Mucosa of descending colon (tissue), 3 donors: ENCODE results near the gene SREBF2. TPM values are rescaled to one million over a fixed set of nuclear protein-coding genes. Genes with fewer than 3 reads are reported as not detected.

ENCODE experiments used
- ATAC-seq: fragments of 200-7000 bp; cut with Tn5 transposase; one replicate; pipeline ENCODE4 v1.9.1; 2020; ENCODE audit warnings: mild to moderate bottlenecking, moderate library complexity
- DNase-seq, 3 donors: peaks; one replicate each; pipeline ENCODE4 v3.0.0-alpha.2; 2020
- H3K36me3 ChIP-seq: fragments of 200-600 bp; one replicate; pipeline ENCODE4 v1.8.0; 2021; ENCODE audit warnings: low read depth, mild to moderate bottlenecking
- H3K4me1 ChIP-seq: fragments of 200-600 bp; one replicate; pipeline ENCODE4 v1.8.0; 2021; ENCODE audit warnings: low read depth, mild to moderate bottlenecking
- H3K4me3 ChIP-seq: fragments of 200-600 bp; one replicate; pipeline ENCODE4 v1.8.0; 2021; ENCODE audit warnings: mild to moderate bottlenecking
- H3K9me3 ChIP-seq: fragments of 200-600 bp; one replicate; pipeline ENCODE4 v1.8.0; 2021; ENCODE audit warnings: mild to moderate bottlenecking
- intact Hi-C, 2 donors: fragments of 100-400 bp; cut with DNase I in 1 of 2; cut with micrococcal nuclease in 1 of 2; formaldehyde crosslinking; loops; one replicate each; pipeline versions ENCODE4 v1.11.0 to v1.11.1; 2022; cut with DNase I, micrococcal nuclease
- total RNA-seq, 3 donors: library from RNA; stranded (reverse); fragmentation: NEBNext Ultra II Directional in 2 of 3; extraction: Animal tissue kit (Norgen Biotek cat#: 25700) in 2 of 3; gene quantifications; one replicate each; pipeline versions ENCODE4 v1.2.1 to v1.2.4, GENCODE V29; 2021 to 2023
- TF ChIP-seq, protein P1 (sequence below): fragments of 200-600 bp; IDR thresholded peaks from one replicate; pipeline ENCODE4 v1.8.0; 2022; ENCODE audit warnings: antibody characterized with exemption, mild to moderate bottlenecking
- donor health status: DM: no; HTN: no; CAD: no; lungs with moderate emphysema.
- donor health status: DM: no; HTN: no; CAD: no.
- donor health status: DM: no; HTN: yes; CAD: no.

SREBF2 gene
- total RNA-seq, 3 donors from 2014 or later: 139 to 254 (median 169) TPM

DNA sequence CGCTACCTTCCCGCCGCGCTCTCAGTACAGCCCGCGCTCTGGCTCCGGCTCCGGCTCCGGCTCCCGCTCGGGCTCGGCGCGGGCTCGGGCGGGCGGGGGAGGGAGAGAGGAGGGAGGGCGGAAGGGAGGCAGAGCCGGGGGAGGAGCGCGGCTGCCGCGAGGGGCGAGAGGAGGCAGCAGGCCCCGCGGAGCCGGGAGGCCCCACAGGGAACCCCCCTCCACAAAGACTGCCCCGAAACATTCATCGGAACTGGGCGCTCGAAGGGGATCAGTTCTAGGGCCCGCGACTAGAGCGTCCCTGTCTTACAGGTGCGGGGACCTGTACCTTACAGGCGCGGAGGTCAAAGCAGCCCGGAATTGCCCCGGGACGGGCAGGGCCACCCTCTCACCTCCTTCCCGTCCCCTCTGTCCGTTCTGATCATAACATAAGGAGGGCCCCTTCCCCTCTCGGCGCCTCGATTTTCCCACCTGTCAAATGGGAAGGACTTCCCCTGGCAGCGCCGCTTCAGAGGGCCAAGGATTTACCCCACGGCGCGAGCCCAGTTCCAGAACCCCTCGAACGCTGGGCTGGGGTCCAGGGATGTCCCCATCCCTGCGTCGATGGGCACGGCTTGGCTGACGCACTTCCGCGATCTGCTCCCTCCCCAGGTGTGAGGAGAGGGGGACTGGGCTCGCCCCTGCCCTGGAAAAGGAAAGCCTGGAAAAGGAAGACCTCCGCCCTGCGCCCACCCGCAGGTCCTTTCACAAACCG is 82.3 kb downstream of the SREBF2 start, which contains the start of gene SHISA8:
TSS of gene SHISA8 (minus strand) at position 40 of the 751 bp plus-strand sequence. CDS start 407 bp downstream, outside the sequence.
- H3K4me1 ChIP-seq: peaks cover 38% of the 10 kb centered on the region
- ATAC-seq (peak; percentile 62), DNase-seq (peak in 2 of 3 donors; percentile 57 to 77)
- TF ChIP-seq, protein P1, sequence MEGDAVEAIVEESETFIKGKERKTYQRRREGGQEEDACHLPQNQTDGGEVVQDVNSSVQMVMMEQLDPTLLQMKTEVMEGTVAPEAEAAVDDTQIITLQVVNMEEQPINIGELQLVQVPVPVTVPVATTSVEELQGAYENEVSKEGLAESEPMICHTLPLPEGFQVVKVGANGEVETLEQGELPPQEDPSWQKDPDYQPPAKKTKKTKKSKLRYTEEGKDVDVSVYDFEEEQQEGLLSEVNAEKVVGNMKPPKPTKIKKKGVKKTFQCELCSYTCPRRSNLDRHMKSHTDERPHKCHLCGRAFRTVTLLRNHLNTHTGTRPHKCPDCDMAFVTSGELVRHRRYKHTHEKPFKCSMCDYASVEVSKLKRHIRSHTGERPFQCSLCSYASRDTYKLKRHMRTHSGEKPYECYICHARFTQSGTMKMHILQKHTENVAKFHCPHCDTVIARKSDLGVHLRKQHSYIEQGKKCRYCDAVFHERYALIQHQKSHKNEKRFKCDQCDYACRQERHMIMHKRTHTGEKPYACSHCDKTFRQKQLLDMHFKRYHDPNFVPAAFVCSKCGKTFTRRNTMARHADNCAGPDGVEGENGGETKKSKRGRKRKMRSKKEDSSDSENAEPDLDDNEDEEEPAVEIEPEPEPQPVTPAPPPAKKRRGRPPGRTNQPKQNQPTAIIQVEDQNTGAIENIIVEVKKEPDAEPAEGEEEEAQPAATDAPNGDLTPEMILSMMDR: no peak
- H3K9me3 ChIP-seq: no peaks in the 10 kb centered on the region
- no peak within 1 kb of the TSS for H3K4me3 ChIP-seq
- no peaks in the 10 kb centered on the region for H3K36me3 ChIP-seq
- intact Hi-C loops: no loop called here

DNA sequence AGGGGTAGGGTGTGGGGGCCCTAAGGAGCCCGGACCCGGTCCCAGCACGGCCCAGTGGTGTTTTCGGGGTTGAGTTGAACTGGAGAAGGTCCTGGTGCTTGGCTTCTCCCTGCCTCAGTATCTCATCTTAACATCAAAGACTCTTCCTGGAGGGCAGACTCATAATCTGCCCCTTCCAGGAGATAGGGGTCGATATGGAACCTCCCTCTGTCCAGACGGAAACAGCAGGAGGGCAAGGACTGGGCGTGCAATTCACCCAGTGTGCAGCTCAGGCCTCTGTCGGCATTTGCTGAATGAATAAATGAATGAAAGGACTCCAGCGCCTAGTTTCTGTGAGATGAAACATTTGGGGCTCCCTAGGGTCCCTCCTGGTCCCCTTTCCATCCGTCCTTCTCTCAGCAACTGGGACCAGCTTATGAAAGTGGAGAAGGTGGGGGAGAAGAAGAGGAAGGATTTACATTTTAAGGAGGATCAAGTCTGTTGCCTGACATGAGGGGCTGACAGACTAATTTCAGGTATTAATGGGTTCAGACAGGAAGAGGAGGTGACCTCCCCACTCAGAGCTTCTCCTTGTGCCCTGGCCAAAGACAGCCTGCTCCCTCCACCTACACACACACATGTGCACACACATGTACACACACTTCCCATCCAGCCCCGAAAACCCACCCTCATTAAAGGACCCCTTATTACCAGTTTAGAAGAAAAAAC is 83.0 kb downstream of the SREBF2 start:
- ATAC-seq: no peak
- intact Hi-C loops: no loop called here
- peaks cover 31% of the 10 kb centered on the region for H3K4me1 ChIP-seq
- H3K4me3 ChIP-seq: no peak overlapping the region
- H3K36me3 ChIP-seq: no peaks in the 10 kb centered on the region
- no peaks in the 10 kb centered on the region for H3K9me3 ChIP-seq
- no peak for DNase-seq
- TF ChIP-seq, protein P1: no peak

DNA sequence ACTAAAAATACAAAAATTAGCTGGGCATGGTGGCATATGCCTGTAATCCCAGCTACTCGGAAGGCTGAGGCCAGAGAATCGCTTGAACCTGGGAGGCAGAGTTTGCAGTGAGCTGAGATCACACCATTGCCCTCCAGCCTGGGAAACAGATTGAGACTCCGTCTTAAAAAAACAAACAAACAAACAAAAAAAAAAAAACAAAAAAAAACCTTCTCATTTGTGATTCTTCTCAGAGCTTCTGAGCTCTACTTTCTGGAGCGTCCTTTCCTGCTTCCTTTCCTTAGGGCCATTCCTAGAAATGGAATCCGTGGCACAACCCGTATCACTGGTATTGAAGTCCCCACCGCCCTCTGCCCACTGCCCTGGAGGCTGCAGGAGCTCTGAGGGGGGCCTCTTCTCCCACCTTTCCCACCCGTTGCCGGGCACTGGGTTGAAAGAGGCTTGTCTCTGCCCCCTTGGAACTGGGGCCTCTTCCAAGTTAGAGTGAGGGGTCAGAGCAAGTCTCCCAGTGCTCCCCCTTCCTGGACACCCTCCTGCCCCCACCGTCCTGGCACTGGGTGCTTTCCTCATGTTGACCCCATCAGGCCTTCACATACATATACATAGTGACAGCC is 83.9 kb downstream of the SREBF2 start:
- H3K4me3 ChIP-seq: no peak overlapping the region
- H3K4me1 ChIP-seq: peaks cover 26% of the 10 kb centered on the region
- ATAC-seq (no peak), DNase-seq (no peak)
- intact Hi-C loops: no loop called here
- H3K9me3 ChIP-seq: no peaks in the 10 kb centered on the region
- TF ChIP-seq, protein P1: no peak
- H3K36me3 ChIP-seq: no peaks in the 10 kb centered on the region

DNA sequence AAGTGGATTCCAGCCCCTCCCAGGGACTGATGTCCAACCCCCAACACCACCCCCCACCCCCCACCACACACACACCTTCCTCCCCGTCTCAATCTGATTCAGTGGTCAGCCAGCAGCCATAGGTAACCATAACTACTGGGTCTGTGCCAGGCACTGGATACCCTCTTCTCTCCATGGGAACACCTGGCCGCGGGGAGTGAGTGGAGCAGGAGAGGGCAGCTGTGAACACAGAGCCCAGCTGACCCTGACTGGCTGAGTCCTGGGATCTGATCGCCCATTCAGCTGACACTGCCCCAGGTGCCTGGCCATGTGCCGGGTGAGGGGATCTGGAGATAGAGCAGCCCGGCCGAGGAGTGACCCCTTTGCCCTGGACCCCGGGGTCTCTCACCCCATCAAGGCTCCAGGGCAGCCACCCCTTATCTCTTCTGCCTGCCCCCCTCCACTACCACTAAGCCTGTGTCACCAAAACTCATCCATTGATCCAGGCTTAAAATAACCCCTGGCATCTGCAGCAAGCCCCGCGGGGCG is 84.5 kb downstream of the SREBF2 start:
- Histone ChIP-seq H3K4me1 (peaks cover 26% of the 10 kb centered on the region), H3K9me3 (no peaks in the 10 kb centered on the region), H3K36me3 (no peaks in the 10 kb centered on the region), H3K4me3 (no peak overlapping the region)
- TF ChIP-seq, protein P1: no peak
- intact Hi-C loops: no loop called here
- DNase-seq (no peak), ATAC-seq (no peak)

DNA sequence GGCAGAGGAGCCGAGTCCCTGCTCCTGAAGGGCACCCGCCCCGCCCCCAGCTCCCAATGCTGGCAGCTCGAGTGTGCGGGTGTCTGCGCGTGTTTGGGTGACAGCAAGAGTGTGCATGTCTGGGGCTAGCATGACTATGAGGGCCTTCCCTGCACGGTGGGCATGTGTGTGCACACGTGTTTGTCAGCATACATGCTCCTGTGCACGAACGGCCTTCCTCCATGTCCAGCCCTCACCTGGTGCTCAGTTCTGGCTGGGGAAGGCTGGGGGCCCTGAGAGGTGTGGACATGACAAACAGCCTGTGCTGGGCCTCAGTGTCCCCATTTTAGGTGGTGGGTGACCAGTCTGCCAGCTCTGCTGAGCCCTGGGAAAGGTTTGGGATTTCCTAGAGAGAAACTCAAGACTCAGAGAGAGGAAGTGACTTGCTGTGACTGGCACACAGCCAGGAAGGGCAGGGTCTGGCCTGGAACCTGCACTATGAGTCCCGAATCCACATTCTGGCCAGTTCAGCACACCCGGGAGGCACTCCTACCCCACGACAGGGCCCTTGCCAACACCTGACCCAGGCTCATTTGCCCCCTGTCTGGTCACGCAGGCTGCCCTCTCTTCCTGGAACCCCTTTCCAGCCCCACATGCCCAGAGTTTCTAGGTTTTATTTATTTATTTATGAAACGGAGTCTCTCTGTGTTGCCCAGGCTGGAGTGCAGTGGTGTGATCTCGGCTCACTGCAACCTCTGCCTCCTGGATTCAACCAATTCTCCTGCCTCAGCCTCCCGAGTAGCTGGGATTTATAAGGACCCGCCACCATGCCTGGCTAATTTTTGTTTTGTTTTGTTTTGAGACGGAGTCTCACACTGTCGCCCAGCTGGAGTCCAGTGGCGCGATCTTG is 85.2 kb downstream of the SREBF2 start:
- Histone ChIP-seq H3K36me3 (no peaks in the 10 kb centered on the region), H3K4me1 (peaks cover 26% of the 10 kb centered on the region), H3K4me3 (no peak overlapping the region), H3K9me3 (no peaks in the 10 kb centered on the region)
- intact Hi-C loops: no loop called here
- TF ChIP-seq, protein P1: no peak
- peak in 2 of 3 donors; percentile 68 to 72 for DNase-seq
- peak; percentile 11 for ATAC-seq
